GM18858 (cell line): Measurements from ENCODE around the gene MBLAC1.
A peak's percentile ranks its signal among the peaks of the same experiment; 100 is the strongest.

Experiments
- ATAC-seq: cut with Tn5 transposase; IDR thresholded peaks from one replicate; pipeline ENCODE4 v1.9.1; 2021; ENCODE audit not compliant: unreplicated experiment

Gene MBLAC1

DNA sequence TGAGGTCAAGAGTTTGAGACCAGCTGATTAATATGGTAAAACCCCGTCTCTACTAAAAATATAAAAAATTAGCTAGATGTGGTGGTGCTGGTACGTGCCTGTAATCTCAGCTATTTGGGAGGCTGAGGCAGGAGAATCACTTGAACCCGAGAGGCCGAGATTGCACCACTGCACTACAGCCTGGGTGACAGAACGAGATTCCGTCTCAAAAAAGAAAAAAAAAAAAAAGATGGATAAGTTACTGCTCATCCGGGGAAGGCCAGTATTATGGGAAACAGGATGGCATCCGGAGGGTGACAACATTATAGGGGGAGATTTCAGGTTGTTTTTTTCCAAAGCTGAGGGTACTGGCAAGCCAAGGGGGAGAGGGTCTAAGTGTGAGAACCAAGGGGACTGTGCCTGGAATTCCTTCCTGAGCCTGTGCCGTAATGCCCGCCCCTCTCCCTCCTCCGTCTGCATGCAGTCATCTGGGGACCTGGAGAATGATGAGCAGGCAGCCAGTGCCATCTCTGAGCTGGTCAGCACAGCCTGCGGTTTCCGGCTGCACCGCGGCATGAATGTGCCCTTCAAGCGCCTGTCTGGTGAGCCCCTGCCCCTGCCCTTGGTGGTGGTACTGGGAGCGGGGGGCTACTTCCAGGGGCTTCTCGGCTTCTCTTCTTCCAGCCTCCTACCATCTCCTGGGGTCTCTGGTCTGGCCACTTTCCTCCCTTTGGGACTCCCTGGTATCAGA lies 26.3 kb downstream of the MBLAC1 start:
- ATAC-seq = no peak

DNA sequence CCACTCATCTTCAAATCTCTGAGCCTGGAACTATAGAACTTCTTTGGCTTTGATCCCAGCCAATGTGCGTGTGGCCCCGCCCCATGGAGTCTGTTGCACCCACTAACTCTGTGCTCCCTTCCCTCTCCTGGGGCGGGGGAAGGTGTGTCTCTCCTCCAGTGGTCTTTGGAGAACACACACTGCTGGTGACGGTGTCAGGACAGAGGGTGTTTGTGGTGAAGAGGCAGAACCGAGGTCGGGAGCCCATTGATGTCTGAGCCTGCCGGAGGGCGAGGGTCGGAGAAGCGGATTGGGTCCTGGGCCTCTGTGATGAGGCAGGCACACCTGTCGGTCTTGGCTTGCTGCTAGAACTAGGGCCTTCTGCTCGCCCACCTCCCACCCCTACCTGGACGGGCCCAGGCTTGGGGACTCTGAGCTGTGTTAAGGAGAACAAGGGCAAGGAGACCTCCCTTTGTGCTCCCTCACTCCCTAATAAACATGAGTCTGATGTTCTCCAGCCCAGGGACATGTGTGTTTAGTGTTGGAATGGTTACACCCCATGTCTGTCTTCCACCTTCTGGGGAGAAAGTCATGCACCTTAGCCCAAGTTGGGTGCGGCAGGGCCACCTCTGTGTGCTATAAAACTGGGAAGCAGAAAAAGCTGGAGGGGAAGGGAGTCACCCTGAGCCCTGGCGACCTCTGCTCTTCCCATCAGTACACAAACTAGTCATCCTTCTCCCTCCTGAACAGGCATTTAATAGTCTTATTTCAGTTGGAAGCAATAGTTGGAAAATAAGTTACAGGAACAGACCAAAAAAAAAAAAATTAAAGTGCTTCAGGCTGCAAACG lies 27.2 kb downstream of the MBLAC1 start:
- no peak for ATAC-seq

DNA sequence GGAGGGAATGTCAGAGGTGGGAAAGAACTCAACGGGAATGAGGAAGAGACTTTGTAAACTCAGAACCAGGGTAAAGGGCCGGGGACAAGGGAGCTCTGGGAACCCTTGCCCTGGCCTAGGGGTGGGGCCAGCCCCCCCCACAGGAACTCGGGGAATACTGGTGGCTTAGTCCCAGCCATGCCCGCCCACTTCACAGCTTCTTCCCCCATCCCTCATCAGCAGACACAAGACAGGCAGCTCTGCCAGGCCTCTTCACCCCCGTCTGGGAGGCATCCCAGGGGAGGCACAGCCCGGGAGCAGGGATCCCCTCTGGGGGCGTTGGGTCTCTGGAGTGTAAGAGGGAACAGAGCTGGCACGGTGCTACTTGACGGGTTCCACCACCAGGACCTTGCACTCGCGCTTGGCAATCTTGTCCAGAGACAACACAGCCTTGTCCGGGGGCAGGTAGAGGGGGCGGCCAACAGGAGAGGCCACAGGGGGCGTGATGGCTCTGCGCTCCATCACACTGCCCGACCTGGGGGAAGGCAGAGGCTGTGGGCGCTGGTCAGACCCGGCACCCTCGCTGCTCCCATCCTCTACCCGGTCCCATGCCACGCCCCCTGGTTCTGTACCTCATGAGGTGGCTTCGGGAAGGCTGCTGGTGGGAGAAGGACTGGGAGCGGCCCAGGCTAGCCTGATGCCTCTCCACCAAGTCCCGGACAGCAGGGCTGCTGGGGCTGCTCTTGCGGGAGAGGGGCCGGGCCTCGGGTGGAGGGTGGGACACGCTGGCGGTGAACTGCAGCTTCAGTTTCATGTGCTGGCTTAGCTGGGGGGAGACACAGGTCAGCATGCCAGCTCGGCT lies 28.1 kb downstream of the MBLAC1 start:
- no peak for ATAC-seq

DNA sequence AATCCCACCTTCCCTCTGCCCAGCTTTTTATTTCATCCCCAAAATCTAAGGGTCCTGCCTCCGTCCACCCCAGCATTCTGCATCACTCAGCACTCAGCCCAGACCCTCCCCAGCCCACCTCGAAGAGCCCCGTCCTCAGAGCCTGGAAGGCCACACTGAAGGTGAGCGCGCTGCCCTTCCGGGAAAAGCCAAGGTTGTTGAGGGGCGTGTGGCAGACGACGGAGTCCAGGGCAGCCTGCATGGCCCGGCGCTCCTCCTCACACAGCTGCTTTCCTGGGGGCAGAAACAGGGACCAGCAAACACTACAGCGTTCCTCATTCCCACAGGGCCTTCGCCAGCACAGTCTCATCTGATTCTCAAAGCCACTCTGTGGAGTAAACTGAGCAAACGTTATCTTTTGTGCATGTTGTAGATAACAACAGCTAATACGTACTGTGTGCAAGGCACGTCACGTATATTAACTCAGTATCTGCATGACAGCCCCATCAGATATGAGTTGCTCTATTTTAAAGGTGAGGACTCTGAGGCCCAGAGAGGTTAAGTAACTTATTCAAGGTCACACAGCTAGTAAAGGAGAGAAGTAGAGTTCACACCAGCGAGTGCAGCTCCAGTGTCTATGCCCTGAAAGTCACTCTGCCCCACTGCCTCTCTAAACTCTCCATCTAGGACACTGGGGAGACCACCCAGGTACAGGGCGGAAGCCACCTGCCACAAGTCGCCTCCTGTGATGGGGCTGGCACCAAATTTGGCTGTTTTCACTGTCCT lies 29.0 kb downstream of the MBLAC1 start:
- ATAC-seq = no peak

DNA sequence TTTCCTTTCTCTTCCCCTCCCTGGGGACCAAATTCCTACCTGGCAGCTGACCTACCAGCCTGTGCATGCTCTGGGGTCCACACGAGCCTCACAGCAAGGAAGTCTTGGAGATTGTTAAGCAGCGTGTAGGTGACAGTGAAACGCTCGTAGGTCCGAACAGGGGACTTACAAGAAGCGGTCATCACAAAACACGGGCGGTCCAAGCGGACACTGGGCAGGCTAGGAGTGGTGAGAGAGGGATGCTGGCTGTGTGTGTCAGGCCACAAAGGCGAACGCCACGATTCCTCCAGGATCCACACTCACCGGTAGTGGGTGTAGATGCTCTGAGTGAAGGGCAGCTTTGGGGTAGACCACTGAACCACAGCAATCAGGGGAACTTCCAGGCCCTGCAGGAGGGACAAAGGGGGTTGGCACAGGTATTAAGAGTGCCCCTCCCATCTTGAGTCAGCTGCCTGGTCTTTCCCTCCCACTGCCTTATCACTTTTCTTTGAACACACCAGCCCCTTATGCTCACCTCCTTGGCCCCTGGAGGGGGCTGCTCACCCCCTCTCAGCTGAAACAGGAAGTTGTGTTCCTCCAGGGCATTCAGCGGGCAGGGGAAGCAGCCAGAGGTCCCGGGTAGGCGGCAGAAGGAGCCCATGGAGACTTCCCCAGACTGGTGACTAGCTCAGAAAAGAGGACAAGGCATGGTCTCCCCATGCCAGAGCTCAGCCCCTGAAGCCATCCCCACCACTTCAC lies 29.7 kb downstream of the MBLAC1 start:
- ATAC-seq = no peak

DNA sequence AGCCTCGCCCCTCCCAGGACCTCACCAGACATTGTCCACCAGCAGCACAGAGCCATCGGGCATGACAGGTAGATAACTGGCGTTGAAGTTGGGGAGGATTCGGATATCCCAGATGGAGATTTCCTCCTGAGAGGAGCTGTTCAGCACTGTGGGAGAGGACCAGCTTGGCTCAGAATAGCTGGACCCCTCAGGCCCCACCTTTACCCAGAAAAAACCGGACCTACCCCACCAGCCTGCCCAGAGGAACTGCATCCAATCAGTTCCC lies 30.2 kb downstream of the MBLAC1 start:
- no peak for ATAC-seq

DNA sequence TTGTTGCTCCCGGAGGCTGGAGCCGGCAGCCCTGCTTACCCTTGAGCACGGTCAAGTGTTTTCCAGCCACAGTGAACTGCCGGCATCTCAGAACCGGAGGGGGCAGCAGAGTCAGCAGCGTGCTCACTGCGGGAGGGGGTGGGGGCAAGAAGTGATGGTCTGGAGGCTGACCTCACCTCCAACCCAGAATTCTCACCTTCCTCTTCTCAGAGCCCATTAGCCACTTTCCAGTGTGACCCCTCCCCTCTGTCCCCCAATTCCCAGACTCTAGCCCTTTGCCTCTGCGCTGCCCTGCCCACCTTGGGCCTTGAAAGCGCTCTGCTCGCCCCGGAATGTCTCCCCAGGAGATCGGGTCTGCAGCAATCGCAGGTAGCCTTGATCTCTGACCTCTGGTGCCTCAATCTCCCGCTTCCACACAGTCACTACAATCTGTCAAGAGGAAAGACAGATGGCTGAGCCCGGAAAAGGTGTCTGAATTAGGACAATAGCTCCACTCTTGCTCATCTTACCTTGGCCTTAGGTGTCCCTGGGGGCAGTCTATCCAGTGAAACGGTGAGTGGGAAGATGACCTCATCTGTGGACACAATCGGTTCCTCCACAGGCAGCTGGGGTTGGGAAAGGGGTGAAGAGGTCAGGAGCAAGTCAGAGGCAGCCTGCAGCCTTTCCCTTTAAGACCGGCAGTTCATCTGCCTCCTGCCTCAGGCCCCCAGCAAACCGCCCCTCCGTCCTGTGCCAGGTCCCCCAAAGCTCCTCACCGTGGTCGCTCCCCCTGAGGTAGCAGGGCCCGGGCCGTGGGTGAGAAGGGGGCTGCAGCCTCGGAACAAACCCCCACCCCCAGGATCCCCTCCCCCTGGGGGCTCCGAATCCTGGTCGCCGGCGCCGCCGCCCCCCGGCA lies 30.8 kb downstream of the MBLAC1 start:
- no peak for ATAC-seq

DNA sequence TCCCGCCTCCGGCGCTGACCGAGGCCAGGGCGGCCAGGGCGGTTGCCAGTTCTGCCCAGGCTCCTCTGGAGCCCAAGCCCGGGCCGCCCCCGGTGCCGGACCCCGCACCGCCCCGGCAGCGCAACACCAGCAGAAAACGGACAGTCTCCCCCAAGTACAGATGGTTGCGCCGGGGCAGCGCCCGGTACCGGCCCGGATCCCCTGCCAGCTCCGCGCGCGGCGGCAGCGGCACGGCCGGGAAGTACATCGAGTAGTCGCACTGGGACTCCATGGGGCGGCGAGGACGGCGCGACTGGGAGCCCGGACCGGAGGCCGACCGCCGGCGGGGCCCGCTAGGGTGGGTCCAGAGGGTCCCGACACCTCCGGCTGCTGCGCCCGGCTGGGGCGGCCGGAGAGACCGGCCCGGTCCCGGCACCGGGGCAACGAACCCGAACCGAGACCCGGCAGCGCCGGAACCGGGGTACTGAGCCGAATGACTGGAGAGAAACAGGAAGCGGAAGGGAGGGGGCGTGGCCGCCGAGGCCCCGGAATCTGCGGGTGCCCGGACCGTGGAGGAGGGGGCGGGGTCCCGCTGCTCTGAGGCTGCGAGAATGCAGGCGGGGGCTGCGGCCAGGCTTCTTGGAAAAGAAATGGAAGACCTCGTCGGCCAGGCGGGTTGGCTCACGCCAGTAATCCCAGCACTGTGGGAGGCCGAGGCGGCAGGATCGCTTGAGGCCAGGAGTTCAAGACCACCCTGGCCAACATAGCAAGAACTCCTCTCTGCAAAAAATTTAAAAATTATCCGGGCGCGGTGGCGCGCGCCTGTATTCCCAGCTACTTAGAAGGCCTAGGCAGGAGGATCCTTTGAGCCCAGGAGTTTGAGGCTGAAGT lies 31.7 kb downstream of the MBLAC1 start, which contains the start of gene TRAPPC14:
TRAPPC14 (minus strand) TSS at position 495 of the 870 bp plus-strand sequence; CDS start at position 271, 224 bp downstream.
- ATAC-seq = peak; percentile 80

DNA sequence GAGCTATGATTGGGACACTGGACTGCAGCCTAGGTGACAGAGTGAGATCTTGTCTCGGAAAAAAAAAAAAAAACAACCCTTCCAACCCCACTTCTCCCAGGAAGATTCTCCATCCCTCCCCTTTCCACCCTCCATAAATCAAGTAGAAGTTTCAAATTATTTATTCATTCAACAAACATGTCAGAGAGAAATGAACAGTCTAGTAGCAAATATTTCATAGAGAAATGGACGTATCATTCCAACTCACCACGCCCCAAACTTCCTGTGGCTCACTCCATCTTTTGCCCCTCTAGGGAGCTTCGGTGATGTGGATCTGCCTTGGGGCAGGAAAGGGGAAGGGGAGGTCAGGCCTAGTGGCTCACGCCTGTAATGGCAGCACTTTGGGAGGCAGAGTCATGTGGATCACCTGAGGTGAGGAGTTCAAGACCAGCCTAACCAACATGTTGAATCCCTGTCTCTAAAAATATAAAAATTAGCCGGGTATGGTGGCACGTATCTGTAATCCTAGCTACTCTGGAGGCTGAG lies 32.4 kb downstream of the MBLAC1 start:
- ATAC-seq = no peak

DNA sequence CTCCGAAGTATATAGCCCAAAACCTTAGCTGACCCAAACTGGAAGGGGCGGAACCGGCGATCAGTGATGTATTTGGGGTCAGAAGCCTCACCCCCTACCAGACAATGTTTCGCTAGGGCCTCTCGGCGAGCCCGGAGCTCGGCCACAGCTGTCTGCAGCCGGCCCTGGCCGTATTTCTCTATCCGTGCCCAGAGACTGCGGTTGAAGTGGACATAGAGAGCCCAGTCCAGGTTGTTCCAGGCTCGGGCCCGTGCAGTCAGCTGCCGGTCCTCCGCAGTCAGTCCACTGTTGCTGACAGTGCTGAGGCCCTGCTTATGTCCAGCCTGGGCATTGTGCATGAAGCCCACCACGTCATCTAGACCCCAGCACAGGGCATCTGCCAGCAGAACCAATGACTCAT lies 33.3 kb downstream of the MBLAC1 start:
- ATAC-seq = no peak

DNA sequence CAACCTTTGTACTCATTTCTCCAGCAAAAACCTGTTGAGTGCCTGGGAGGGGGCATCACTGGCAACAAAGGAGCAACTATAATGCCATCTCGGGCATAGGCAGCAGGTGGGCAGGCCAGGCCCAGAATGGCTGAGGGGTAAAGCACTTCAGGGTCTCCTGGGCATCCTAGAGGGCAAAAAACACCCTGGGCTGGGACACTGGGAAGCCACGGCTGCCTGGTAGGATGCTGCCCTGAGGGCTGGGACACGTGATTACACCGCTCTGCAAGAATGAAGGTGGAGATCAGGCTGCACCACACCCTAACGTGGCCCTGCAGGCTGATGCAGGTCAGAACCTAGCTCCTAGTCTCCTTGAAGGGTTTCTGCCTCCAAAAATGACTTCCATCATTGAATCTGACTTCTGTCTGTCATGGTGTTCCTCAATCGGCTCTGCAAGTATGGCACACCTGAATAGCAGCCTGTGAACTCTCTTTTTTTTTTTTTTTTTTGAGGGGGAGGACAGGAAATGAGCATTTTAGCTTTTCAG lies 36.3 kb downstream of the MBLAC1 start:
- ATAC-seq = no peak

DNA sequence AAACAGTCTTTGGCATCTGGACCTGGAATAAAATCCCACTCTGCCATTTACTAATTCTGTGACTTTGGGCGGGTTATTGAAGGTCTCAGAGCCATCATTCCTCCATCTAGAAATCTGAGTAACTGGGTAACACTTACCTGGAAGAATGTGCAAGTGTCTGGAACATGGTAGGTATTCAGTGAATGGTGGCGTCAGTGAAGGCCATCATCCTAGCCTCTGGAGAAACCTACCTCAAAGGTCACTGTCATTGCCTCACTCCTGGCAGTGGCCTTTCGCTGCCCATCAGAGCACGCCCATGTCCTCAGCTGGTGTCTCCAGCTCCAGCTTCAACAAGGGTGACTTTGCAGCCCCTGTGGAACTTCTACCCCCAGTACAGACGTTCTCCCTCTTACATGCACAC lies 37.1 kb downstream of the MBLAC1 start:
- ATAC-seq = no peak

DNA sequence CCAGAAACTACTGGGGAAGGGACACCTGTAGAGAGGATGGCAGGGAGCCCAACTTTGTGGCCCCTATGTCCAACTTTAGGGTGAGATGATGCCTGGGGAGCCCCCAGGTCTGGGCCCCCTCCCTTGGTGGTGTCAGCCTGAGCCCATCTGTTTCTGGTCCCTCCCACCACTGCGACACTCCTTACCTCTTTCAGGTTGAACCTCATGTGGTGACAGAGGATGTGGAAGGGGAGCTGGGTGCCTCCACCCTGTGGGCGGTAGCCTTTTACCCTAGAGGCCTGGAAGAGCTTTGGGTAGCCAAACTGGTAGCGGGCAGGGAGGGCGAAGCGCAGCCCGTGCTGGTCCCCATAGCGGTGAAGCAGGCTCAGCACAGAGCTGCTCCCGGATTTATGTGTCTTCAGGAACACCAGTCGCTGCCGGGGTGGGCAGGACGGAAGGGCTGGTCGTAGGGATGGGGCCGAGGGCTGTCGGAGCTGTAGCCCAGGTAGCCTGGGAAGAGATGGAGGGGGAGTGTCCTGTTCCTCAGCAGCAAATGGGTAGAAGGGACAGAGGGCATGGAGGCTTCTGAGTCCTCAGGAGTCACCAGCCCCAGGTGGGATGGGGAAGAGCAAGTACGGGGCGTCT lies 39.7 kb downstream of the MBLAC1 start:
- ATAC-seq = no peak

DNA sequence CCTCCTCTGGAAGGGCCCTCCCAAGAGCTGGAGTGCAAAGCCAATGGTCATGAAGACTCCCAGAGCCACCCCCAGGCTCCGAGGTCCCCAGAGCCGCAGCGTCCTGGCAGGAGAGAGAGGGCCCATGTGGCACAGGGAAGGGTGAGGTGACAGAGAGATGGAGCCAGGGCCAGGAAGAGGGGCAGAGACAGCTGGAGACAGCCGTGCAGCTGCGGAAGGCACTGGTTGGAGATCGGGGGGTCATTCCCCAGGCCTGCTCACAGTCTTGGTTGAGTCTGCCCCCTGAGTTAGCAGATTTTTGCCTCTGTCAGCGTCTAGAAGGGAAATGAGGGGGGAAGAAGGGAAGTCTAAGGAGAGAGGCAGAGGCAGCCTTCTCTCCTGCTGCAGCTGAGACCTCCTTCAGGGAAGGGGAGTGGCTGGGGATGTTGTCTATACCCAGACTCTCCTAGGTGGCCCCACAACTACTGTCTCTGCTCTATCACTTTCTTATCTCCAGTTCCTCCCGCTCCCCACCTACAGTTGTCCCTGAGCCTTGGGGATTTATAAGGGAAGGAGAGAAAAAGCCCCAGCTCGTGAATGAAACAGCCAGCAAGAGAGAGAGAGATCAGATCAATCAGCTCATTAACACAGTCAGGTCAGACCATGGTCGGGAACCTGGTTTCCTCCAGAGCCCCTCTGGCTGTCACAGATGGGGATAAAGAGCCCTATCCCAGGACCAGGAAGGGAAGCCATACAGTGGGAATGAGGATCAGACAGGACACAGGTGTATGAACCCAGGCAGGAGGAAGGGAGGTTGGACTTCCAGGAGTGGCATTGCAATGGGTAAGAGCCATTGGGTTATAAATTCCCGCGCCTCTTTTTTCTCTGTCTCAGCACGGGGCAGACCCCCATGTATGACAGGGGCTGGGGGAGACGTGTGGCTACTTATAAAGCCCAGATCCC lies 40.5 kb downstream of the MBLAC1 start:
- no peak for ATAC-seq

DNA sequence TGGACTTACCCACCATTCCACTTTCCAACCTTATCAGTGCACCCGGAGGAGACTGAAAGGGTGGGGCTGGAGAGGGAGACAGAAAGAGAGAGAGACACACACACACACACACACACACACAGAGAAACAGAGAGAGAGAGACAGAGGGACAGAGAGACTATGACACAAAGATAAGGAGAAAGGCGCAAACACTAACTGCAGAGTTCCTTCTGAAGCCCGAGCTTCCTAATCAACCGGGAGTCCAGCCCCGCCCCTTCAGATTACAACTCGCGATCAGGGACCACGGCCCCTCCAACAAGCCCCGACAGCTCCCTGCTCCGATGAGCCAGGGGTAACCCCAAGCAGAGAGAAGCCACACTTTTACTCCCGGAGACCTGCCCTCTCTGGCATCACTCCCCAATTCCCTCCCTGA lies 41.2 kb downstream of the MBLAC1 start:
- ATAC-seq = no peak

DNA sequence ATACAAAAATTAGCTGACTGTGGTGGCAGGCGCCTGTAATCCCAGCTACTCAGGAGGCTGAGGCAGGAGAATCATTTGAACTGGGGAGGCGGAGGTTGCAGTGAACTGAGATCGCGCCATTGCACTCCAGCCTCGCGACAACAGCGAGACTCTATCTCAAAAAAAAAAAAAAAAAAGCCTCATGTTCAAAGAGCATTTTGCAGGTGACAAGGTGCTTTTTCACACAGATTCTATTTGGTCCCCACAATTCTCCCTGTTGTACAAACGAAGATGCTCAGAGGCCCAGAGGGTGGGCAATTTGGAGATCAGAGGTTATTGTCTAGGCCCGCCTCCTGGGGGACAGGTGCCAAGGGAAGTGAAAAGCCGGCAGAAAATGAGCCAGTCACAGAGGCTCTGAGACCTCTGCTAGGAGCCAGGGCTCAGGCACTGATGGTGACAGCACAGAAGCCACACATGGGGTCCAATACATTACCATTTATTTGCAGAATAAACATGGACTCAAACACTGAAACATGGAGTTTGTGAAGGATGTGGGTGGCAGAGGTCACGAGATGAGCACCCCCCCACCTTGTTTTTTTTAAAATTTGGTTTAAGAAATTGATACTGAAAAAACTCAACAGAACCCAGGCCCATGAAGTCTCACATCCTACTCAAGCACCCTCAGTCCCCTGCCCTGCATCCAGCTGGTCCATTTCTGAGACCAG lies 42.5 kb downstream of the MBLAC1 start:
- ATAC-seq = no peak
